Measurements from ENCODE around the gene VAT1L.

GRCh38 chr16:77738706-77739558 lies 49.4 kb upstream of the VAT1L start:
- TF ChIP-seq POLR2A (IDR thresholded peaks at IDR 0.05) (no peak), CTCF (IDR thresholded peaks at IDR 0.05 in 8 of 11, conservative IDR thresholded peaks at IDR 0.05 in 3 of 11) (no peak), POLR2AphosphoS5 (IDR thresholded peaks at IDR 0.05) (no peak)

Measured in spleen (tissue), 7 donors.